Measurements from ENCODE around the gene PLEKHA5.
"Not testable (repeated sequence)": the region's sequence is repeated elsewhere in the genome, so short reads cannot be mapped to it uniquely, and the experiment has no call there.

GRCh38 chr12:19392644-19393043 is 263.1 kb downstream of the PLEKHA5 start:
- TF ChIP-seq CTCF (IDR thresholded peaks at IDR 0.05; ENCODE audit: low read depth, low read length, poor library complexity, severe bottlenecking); EZH2phosphoT487 (IDR thresholded peaks at IDR 0.05; ENCODE audit: borderline replicate concordance, low read length): not testable (repeated sequence)
